Stimulated activated CD8-positive, alpha-beta memory T cell treated with anti-CD3 and anti-CD28 coated beads, Interleukin-2, amount 100 ng/mL, for 1 hour (primary cell): ENCODE measurements around the gene PPP4R1.

Source experiments
- DNase-seq, 2 donors: peaks; one replicate each; pipeline ENCODE4 v3.0.0-alpha.2; 2020; ENCODE audit warnings: low read depth in 2 of 2

The PPP4R1 gene

DNA sequence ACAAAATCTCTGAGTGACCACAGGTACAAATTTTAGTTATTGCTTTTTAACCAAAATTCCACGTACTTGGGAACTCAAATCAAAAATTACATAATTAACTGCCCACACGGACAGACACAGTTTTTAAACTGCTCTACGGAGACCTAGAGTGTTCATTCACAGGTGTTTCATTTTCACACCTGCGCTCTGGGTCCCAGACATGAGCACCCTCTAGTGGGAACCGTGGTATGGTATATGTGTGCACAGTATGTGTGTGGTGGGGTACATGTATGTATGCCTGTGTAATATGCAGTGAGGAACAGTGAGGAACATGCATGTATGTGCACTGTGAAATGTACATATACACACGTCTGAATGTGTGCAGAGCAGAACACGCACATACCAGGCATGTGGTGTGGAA lies 65.0 kb downstream of the PPP4R1 start:
- DNase-seq = no peak

DNA sequence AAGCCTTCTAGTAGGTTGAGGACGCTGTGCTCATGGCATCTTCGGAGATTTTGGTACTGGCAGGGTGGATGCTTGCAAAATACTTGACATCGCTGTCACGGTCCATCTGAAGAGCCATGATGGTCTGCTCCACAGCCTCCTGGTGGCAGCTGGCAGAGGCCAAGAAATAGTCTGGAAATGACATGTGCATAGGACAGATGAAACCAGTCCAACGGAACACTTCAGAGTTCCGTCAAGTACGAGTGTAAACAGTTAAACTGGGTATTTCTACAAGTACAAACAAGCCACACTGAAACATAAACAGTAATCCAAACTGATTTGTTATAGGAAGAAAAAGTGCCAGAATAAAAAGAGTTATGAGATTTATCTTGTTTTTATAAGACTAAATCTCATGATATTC lies 66.6 kb downstream of the PPP4R1 start:
- DNase-seq = no peak

DNA sequence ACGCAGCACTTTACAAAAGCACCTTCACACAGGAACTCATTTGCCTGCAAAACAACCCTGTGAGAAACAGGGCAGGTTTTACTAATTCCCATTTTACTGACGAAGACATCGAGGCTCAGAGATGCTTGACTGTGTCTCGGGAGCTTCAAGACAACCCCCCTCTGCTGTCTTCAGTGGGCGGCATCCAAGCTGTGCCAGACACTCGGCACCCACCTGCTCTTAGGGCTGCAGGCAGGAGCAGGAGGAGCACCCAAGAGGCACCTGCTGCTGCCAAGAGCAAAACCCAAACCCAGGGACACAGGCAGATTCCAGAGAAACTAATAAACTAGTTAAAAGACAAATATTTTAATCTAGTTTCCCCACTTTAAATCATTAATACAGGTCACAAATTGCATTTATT lies 67.9 kb downstream of the PPP4R1 start:
- DNase-seq = no peak

DNA sequence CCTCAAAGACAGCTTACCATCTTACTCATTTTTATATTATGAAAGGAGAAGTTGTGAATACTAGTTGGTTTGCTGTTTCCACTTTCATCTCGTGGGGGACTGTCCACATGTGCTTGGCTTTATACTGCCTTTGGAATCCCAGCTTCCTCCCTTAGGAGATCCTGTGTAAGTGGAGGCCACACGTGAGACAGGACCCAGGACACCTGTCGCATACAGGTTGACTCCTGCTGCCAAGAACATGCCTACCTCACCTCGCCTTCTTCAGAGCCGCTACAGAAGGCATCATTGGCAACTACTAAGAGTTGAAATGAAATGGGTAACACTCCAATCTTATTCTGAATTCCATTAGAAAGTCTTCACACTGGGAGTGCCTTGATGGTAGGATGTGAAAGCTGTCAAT lies 69.3 kb downstream of the PPP4R1 start:
- DNase-seq = no peak

DNA sequence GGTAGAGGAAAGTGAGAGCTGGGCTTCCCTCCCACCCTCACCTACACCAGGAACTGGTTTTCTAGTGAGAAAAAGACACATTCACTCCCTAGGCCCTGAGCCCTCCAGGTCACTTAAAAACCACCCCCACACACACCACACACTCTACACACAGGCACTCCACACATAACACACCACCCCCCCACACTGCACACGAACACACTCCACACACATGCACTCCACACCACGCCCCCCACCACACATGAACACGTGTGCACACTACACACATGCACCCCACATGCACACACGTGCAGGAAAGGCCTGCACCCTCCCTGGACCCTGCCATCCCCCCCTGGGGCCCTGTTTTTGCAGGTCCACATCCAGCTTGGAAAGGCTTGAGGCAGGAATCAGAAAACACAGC lies 71.4 kb downstream of the PPP4R1 start:
- DNase-seq = no peak

DNA sequence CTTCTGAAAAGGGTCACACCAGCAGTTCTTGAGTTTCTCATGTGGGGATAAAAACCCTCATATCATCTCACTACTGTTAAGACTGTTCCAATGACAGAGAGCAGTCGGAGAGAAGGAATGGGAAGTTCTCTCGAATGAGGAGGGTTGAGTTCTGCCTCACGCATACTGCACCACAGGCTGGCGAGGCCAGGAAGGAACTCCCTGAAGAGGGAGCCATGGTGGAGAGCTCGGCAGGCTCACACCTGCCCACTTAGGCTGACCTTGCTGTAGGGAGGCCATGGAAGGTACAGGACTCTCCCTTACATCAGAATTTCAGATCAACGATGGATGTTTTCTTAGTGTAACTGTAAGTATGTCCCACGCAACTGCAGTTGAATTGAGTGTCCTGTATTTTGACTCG lies 74.4 kb downstream of the PPP4R1 start:
- DNase-seq = no peak

DNA sequence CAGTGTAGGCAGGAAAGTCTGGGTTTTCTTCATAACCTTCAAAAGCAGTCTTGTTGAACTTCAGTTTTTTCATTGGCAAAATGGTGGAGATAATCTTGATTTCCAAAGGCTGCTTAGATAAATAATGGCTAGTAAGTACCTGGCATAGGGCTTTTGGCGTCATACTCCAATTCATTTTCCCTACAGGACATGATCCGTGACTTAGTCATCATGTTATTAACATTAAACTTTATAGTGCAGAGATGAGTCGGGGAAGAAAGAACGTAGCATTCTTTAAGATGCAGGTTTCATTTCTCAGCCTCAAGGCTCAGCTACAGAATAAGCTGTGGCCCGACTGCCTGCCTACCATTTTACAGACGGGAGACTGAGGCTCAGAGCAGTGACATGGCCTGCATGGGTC lies 75.1 kb downstream of the PPP4R1 start:
- DNase-seq = no peak

DNA sequence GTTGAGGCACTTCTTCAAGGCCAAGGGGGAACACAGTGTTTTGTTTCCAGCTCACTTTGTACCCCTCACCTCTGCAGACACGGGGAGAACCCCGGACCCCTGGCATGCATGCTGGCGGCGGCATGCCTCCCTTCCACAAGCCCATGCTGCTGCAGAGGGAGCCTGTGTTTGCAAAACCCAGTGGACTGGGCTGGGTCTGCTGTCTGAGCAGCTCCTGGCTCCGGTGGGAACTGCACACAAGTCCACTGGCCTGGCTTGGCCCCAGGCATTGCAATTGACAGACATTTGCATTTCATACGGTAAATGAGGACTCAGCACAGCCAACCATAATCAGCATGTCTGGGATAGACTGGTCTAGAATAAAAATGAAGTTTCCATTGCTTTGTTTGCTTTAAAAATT lies 76.7 kb downstream of the PPP4R1 start:
- no peak for DNase-seq

DNA sequence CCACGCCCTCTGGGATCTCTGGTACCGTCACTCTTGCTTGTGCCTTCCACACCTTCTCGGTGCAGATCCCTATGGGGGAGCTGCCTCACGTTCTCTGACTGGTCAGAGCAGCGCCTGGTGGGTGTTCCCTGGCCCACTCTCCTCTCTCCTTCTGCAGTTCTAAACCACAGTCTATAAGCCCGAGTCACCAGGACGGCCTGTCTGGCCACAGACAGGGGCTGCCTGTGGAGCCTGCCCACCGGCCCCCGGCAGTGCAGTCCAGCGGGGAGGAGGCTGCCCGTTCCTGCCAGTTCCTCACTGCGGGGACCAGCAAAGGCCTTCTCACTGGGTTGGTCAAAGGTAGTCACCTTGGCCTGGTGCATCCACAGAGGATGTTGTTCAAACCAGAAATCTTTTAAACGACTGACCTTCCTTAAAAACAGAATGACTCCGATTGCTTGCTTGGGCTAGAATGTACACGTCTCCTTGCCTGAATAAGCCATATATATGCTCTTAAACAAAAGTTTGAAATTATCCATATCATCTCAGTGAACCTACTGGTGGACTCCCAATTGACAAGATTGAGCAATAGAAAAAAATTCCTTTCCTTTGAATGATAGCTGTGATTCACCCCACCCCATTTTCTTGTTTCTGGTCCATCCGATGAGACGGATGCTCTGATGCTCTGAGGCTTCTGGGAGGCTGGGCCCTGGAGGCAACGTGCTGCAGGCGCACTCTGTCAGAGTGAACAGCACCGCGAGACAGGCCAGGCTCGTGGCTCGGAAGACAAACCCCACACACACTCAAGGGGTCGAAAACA lies 77.8 kb downstream of the PPP4R1 start:
- no peak for DNase-seq

DNA sequence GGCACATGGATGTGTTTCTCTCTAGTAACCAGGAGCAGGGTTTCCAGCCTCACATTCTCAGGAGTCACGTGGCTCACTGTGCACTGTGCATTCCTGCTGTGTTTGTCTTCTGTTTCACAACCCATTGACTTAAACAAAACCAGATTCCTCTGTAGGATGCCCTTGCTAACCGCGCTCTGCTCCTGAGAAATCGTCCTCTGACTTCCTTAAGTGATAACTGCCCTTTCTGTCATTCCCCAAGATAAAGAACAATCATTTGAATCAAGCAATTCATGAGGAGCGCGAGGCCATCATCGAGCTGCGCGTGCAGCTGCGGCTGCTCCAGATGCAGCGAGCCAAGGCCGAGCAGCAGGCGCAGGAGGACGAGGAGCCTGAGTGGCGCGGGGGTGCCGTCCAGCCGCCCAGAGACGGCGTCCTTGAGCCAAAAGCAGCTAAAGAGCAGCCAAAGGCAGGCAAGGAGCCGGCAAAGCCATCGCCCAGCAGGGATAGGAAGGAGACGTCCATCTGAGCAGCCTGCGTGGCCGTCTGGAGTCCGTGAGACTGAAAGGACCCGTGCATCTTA lies 78.8 kb downstream of the PPP4R1 start:
- DNase-seq = no peak

DNA sequence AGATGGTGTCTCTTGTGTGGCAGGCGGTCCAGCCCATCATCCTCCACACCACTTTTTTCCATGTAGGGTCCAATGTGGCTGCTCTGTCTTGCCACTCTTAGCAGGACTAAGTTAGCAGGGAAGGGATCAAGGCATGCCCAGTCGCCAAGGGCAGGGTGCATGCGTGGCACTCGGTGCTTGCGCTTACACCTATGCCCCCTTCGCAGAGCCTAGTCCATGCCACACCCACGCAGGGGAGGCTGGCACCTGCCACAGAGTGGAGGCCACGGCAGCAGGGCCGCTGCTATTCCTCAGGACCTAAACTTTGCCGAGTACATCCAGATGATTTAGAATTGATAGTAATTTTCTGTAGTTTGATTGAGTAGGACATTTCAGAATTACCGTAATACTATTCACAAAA lies 79.5 kb downstream of the PPP4R1 start:
- DNase-seq = no peak

DNA sequence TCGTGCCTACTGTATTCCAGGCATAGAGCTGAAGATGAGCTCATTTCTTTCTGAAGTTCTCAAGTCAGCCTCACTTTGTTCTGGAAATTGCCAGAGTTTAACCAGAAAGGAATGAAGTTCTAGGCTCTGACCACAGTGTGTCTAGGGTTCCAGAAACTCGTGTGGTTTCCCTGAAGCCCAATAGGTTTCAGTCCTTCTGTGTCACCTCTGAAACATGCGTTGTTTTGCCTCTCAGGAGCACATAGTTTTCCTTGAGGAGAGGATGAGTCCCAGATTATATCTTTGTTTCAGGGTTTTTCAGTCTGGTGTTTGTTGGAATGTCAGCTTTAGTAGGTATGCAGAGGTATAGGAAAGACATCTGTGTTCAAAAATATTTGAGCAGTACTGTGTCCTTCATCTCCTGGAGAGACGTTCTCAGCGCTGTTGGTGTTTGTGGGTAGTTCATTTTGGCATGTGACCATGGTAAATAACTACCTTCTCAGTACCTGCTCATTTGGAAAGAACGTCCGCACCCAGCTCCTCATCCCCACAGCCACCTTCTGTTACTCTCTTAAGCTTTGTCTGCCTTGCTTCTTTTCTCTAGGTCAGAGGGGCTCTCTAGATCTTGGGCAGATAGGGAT lies 82.5 kb downstream of the PPP4R1 start:
- DNase-seq = no peak

DNA sequence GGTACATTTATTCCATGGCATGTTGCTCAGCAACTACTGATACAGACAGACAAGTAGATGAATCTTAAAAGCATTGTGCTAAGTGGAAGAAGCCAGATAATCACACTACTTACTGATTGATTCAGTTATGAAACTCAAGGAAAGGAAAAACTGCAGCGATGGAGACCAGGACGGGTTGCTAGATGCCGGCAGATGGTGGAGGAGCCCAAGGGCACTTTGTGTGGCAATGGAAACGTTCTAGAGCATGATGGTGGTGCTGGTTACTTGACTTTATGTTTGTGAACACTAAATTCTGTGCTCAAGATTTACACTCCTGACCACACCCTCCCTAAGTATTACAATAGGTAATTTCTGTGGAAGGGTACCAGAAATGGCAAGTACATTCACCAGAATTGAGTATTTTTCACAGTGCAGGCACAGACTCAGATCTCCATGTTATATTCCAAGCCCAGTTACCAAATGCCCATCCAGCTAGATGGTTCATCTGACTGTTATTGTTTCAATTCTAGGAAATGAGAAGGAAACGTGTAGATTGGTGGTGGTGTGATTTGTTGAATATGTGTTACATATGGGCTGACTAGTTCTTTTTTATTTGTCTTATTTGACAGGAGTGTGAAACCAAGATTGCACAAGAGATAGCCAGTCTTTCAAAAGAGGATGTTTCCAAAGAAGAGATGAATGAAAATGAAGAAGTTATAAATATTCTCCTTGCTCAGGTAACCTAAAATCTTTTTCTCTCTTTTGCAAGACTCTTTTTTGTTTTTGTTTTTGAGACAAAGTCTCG lies 83.9 kb downstream of the PPP4R1 start:
- no peak for DNase-seq

DNA sequence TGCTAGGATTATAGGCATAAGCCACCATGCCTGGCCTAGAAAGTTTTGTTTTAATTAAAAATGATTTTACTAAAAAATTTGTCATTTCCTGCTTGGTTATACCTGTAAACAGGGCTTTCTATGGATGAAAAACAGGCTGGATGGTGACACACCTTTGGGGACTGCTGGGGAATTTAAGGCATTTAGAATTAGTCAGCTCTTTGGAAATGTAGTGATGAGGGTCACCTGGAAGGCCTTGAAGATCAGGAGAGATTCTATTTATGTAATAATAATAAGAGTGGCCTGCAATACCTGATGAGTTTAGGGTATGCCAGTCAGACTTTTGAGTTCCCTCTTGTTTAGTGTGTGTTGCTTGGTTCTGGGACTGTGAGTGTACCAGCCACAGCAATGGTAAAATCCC lies 87.9 kb downstream of the PPP4R1 start:
- no peak for DNase-seq

DNA sequence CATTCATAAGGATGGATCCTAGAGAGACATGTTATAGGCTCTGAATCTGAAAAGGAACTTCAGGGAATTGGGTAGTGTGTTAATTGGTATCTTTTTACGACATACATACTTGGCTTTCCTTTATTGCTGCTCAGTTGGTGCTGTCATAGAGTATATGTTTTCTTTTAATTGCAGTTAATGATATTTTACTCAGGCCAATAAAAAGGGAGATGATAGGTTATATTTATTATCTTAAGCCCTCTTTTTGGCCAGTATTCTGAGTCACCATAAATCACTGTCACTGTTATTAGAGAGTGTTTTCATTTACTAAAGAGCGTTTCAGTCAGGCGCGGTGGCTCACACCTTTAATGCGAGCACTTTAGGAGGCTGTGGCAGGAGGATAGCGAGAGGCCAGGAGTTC lies 91.4 kb downstream of the PPP4R1 start:
- DNase-seq = no peak

DNA sequence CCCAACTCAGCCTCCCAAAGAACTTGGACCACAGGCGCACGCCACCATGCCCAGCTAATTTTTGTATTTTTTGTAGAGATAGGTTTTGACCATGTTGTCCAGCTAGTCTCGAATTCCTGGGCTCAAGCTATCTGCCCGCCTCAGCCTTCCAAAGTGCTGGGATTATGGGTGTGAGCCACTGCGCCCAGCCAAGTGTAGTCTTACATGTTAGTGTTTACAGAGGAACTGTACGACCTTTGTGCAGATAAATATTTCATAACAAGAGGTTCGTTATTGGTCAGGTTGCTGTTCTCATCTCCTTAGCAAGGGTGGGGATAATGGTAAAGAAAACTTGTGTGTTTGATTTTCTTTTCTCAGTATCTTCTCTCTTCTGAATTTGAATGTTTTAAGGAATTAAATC lies 92.6 kb downstream of the PPP4R1 start:
- no peak for DNase-seq

DNA sequence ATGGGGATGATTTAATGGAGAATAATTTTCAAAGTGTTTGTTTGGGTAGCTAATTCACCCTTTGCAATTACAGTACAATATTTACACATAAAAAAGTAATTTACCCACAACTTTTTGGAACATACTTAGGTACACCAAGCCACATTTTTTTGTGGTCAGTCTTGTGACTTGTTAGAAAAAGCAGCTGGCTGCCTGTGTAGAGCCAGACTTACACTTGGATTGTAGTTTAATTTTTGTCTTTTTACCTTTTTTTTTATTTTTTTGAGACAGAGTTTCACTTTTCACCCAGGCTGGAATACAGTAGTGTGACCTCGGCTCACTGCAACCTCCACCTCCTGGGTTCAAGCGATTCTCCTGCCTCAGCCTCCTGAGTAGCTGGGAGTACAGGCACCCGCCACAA lies 93.7 kb downstream of the PPP4R1 start:
- DNase-seq = no peak

DNA sequence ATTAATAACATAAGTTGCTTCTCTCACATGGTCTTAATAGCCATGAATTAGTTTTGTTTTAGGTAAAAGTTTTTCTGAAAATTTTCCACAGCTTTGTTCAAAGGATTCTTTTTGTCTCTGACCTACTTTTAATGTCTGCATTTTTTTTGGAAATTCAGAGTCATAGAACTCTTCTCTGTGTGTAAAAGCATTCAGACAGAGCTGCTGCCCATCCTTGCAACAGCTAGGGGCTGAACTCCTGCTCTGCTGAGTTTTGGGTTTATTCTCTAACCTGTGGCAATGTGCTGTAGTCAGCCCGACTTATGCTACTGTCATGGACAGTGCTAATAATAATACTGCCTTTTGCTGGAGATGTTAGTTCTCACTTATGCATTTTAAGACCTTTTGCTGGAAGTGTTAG lies 95.0 kb downstream of the PPP4R1 start:
- DNase-seq = no peak

DNA sequence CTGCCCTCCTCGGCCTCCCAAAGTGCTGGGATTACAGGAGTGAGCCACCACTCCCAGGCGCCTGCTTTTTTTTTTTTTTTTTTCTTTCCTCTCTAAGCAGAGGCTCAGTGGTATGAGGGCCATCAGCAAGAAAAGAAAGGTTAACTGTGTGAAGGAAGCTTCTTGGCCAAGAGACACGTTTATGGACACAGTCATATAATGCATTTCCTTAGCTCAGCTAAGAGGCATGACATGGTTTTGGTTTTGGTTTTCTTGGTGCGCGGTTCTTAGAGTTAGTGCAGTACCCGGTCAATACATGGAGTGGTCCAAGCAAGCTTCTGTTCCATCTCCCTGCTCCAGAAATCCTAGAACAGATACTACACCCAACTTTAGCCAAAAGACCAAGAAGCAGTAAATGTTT lies 96.5 kb downstream of the PPP4R1 start:
- DNase-seq = no peak

DNA sequence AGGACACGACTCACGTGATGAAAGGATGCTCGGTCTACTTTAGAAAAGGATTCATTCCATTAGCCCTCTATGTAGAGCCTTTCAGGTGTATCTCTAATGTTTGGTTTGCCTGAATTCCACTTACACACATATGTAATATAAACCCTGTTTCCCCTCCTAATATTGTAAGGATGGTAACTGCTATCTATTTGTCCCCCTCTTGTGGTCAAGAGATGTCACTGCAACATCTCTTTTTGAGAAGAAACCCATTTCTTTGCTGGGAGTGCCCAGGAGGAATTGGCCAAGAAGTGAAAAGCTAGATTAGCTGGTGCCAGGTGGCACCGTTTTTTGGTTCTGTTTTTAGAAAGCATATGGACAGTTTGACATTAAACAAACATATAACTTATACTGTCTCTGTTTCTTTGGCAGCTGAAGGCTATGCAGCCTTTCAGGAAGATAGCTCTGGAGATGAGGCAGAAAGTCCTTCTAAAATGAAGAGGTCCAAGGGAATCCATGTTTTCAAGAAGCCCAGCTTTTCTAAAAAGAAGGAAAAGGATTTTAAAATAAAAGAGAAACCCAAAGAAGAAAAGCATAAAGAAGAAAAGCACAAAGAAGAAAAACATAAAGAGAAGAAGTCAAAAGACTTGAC lies 97.8 kb downstream of the PPP4R1 start:
- no peak for DNase-seq

DNA sequence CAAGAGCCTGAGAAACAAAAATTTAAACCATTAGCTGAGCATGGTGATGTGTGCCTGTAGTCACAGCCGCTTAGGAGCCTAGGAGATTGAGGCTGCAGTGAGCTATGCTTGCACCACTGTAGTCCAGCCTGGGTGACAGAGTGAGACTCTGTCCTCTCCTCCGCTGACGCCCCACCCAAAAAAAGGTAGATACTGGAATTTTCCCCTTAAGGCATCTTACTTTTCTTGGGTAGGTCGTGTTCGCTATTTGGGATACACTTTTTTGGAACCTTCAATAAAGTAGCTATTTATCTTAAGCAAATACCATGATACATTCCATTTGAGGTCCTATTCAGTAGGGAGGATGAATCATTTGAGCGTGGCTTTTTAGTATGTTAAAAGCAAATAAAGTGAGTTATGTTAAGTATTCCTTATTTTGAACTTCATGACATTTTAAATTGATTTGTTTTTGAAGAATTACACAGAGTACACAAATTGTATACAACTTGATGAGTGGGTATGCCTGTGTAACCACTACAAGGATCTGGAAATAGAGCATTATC lies 100.3 kb downstream of the PPP4R1 start:
- no peak for DNase-seq

DNA sequence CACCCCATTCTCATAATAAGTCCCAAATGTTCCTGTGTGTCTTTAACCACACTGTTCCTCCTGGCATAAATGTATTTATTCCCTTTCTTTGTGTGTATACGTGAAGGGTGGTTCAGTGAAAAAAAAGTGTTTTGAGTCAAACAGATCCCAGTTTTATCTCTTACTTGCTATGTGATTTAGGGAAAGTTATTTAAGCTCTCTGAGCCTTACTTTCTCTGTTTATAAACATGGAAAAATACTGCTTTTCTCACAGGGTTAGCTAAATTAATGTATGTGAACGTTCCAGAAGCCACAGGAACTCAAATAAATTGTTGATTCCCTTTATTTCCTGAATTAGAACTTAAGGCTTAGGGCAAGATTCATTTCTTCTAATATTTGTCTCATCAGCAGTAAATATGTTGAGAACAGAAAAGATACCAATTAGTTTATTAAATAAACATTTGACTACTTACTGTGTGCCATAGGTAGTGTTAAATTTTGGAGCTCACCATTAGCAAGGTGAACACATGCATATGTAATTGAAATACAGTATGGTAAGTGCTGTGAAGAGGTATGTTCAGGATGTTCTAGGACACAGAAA lies 105.8 kb downstream of the PPP4R1 start:
- DNase-seq = no peak
